ENCODE results near the gene GMPS.
"Not testable (repeated sequence)": the region's sequence is repeated elsewhere in the genome, so short reads cannot be mapped to it uniquely, and the experiment has no call there.

GMPS gene

GRCh38 chr3:155861476-155862183 is 8.8 kb upstream of the GMPS start:
- H3K27ac ChIP-seq (ENCODE audit: insufficient read depth in 1 of 2, low read depth in 1 of 2, low read length in 2 of 2, poor library complexity in 1 of 2, severe bottlenecking in 2 of 2), result no peak overlapping the region
- H3K27me3 ChIP-seq (replicated peaks in 2 of 5; ENCODE audit: control insufficient read depth in 4 of 5, insufficient read depth in 5 of 5, low read length in 4 of 5), result no peaks in the 10 kb centered on the region
- peaks cover 0 to 1% (median 0%) of the 10 kb centered on the region in 4 experiments for H3K4me1 ChIP-seq (ENCODE audit: control extremely low read depth in 1 of 4, control insufficient read depth in 4 of 4, insufficient read depth in 4 of 4, low read length in 3 of 4)
- no peaks in the 10 kb centered on the region for H3K9me3 ChIP-seq (ENCODE audit: control extremely low read depth in 1 of 5, control insufficient read depth in 4 of 5, insufficient read depth in 2 of 5, low read depth in 1 of 5, low read length in 4 of 5)
- no peaks in the 10 kb centered on the region for H3K36me3 ChIP-seq (ENCODE audit: control insufficient read depth in 4 of 4, insufficient read depth in 4 of 4, low read length in 3 of 4)
- DNase-seq, result no peak
- CTCF ChIA-PET, result interaction anchor here (0.8 to 2.8 kb wide), 4 partner anchors 8 to 109 kb away, joined by 3 to 13 read pairs (median 4); partner anchors contain the start of gene C3orf33
- H3K4me3 ChIP-seq (ENCODE audit: control insufficient read depth in 1 of 7, extremely low read depth in 1 of 7, insufficient read depth in 4 of 7, low read depth in 2 of 7, low read length in 6 of 7), result no peak overlapping the region
- 100% methylated on average over 1 of the region's 2 CpGs for WGBS (ENCODE audit: insufficient coverage)
- POLR2A ChIA-PET, result no interaction called here

- not testable (repeated sequence) for H3K4me1 ChIP-seq (ENCODE audit: control extremely low read depth in 1 of 4, control insufficient read depth in 4 of 4, insufficient read depth in 4 of 4, low read length in 3 of 4); H3K36me3 ChIP-seq (ENCODE audit: control insufficient read depth in 4 of 4, insufficient read depth in 4 of 4, low read length in 3 of 4); H3K27me3 ChIP-seq (replicated peaks in 2 of 5; ENCODE audit: control insufficient read depth in 4 of 5, insufficient read depth in 5 of 5, low read length in 4 of 5); H3K9me3 ChIP-seq (ENCODE audit: control extremely low read depth in 1 of 5, control insufficient read depth in 4 of 5, insufficient read depth in 2 of 5, low read depth in 1 of 5, low read length in 4 of 5); H3K4me3 ChIP-seq (ENCODE audit: control insufficient read depth in 1 of 7, extremely low read depth in 1 of 7, insufficient read depth in 4 of 7, low read depth in 2 of 7, low read length in 6 of 7); H3K27ac ChIP-seq (ENCODE audit: insufficient read depth in 1 of 2, low read depth in 1 of 2, low read length in 2 of 2, poor library complexity in 1 of 2, severe bottlenecking in 2 of 2)
- peak; percentile 27 to 75 (median 65) for DNase-seq
- ChIA-PET CTCF (interaction anchor here (0.7 to 2.8 kb wide), 5 partner anchors 9 to 160 kb away, joined by 3 to 13 read pairs (median 4); partner anchors contain the start of gene C3orf33), POLR2A (interaction anchor here (0.6 to 0.7 kb wide), 2 partner anchors 11 to 18 kb away, joined by 4 to 7 read pairs; no protein-coding TSS in a partner anchor)
- WGBS (ENCODE audit: insufficient coverage), result 89% methylated on average over 8 of the region's 12 CpGs
Observed at GRCh38 chr3:155862290-155862982, 8.0 kb upstream of the GMPS start.

GRCh38 chr3:155863072-155863784 is 7.2 kb upstream of the GMPS start:
- POLR2A ChIA-PET, result no interaction called here
- CTCF ChIA-PET, result no interaction called here
- peak in 2 of 3 donors; percentile 23 to 47 for DNase-seq
- H3K4me1 ChIP-seq (ENCODE audit: control extremely low read depth in 1 of 4, control insufficient read depth in 4 of 4, insufficient read depth in 4 of 4, low read length in 3 of 4), result peaks cover 0 to 1% (median 0%) of the 10 kb centered on the region in 4 experiments
- 92% methylated on average over 10 of the region's 12 CpGs for WGBS (ENCODE audit: insufficient coverage)
- H3K36me3 ChIP-seq (ENCODE audit: control insufficient read depth in 4 of 4, insufficient read depth in 4 of 4, low read length in 3 of 4), result no peaks in the 10 kb centered on the region
- H3K4me3 ChIP-seq (ENCODE audit: control insufficient read depth in 1 of 7, extremely low read depth in 1 of 7, insufficient read depth in 4 of 7, low read depth in 2 of 7, low read length in 6 of 7), result no peak overlapping the region
- no peaks in the 10 kb centered on the region for H3K27me3 ChIP-seq (replicated peaks in 2 of 5; ENCODE audit: control insufficient read depth in 4 of 5, insufficient read depth in 5 of 5, low read length in 4 of 5)
- no peak overlapping the region for H3K27ac ChIP-seq (ENCODE audit: insufficient read depth in 1 of 2, low read depth in 1 of 2, low read length in 2 of 2, poor library complexity in 1 of 2, severe bottlenecking in 2 of 2)
- H3K9me3 ChIP-seq (ENCODE audit: control extremely low read depth in 1 of 5, control insufficient read depth in 4 of 5, insufficient read depth in 2 of 5, low read depth in 1 of 5, low read length in 4 of 5), result no peaks in the 10 kb centered on the region

- Histone ChIP-seq H3K27me3 (replicated peaks in 2 of 5; ENCODE audit: control insufficient read depth in 4 of 5, insufficient read depth in 5 of 5, low read length in 4 of 5) (no peaks in the 10 kb centered on the region), H3K36me3 (ENCODE audit: control insufficient read depth in 4 of 4, insufficient read depth in 4 of 4, low read length in 3 of 4) (no peaks in the 10 kb centered on the region), H3K4me3 (ENCODE audit: control insufficient read depth in 1 of 7, extremely low read depth in 1 of 7, insufficient read depth in 4 of 7, low read depth in 2 of 7, low read length in 6 of 7) (peak overlapping the region in 6 of 7 experiments; percentile 64 to 92 (median 71)), H3K27ac (ENCODE audit: insufficient read depth in 1 of 2, low read depth in 1 of 2, low read length in 2 of 2, poor library complexity in 1 of 2, severe bottlenecking in 2 of 2) (peak overlapping the region; percentile 66 to 87), H3K4me1 (ENCODE audit: control extremely low read depth in 1 of 4, control insufficient read depth in 4 of 4, insufficient read depth in 4 of 4, low read length in 3 of 4) (peaks cover 5 to 23% (median 13%) of the 10 kb centered on the region in 4 experiments), H3K9me3 (ENCODE audit: control extremely low read depth in 1 of 5, control insufficient read depth in 4 of 5, insufficient read depth in 2 of 5, low read depth in 1 of 5, low read length in 4 of 5) (no peaks in the 10 kb centered on the region)
- POLR2A ChIA-PET, result interaction anchor here (0.6 to 1.3 kb wide), 4 partner anchors 15 to 115 kb away, joined by 3 to 4 read pairs (median 3); partner anchors contain the start of genes C3orf33 and SLC33A1
- peak in 2 of 3 donors; percentile 50 to 66 for DNase-seq
- WGBS (ENCODE audit: insufficient coverage), result no CpG with 5 or more reads among the region's 3 CpGs
- CTCF ChIA-PET, result interaction anchor here (0.9 to 1.7 kb wide), 6 partner anchors 10 to 159 kb away, joined by 3 to 8 read pairs (median 4); partner anchors contain the start of gene SLC33A1
Observed at GRCh38 chr3:155869691-155870090, 759 bp upstream of the GMPS start.

GRCh38 chr3:155870945-155871745 is 695 bp downstream of the GMPS start:
- peak; percentile 21 to 67 (median 55) for DNase-seq
- POLR2A ChIA-PET, result interaction anchor here (1.3 kb wide), 1 partner anchor 17 kb away, joined by 4 read pairs; the partner anchor contains the start of gene SLC33A1
- Histone ChIP-seq H3K4me1 (ENCODE audit: control extremely low read depth in 1 of 4, control insufficient read depth in 4 of 4, insufficient read depth in 4 of 4, low read length in 3 of 4) (peaks cover 5 to 23% (median 13%) of the 10 kb centered on the region in 4 experiments), H3K4me3 (ENCODE audit: control insufficient read depth in 1 of 7, extremely low read depth in 1 of 7, insufficient read depth in 4 of 7, low read depth in 2 of 7, low read length in 6 of 7) (peak overlapping the region; percentile 67 to 96 (median 92)), H3K27me3 (replicated peaks in 2 of 5; ENCODE audit: control insufficient read depth in 4 of 5, insufficient read depth in 5 of 5, low read length in 4 of 5) (no peaks in the 10 kb centered on the region), H3K27ac (ENCODE audit: insufficient read depth in 1 of 2, low read depth in 1 of 2, low read length in 2 of 2, poor library complexity in 1 of 2, severe bottlenecking in 2 of 2) (peak overlapping the region; percentile 64 to 86), H3K36me3 (ENCODE audit: control insufficient read depth in 4 of 4, insufficient read depth in 4 of 4, low read length in 3 of 4) (peaks cover 0 to 2% (median 0%) of the 10 kb centered on the region in 4 experiments), H3K9me3 (ENCODE audit: control extremely low read depth in 1 of 5, control insufficient read depth in 4 of 5, insufficient read depth in 2 of 5, low read depth in 1 of 5, low read length in 4 of 5) (no peaks in the 10 kb centered on the region)
- CTCF ChIA-PET, result interaction anchor here (0.7 to 3.2 kb wide), 6 partner anchors 10 to 65 kb away, joined by 3 to 13 read pairs (median 4); partner anchors contain the start of gene C3orf33
- under 1% methylated on average over 67 of the region's 85 CpGs for WGBS (ENCODE audit: insufficient coverage)

GRCh38 chr3:155871746-155872158 is 1.3 kb downstream of the GMPS start:
- Histone ChIP-seq H3K4me1 (ENCODE audit: control extremely low read depth in 1 of 4, control insufficient read depth in 4 of 4, insufficient read depth in 4 of 4, low read length in 3 of 4) (peaks cover 5 to 23% (median 13%) of the 10 kb centered on the region in 4 experiments), H3K27ac (ENCODE audit: insufficient read depth in 1 of 2, low read depth in 1 of 2, low read length in 2 of 2, poor library complexity in 1 of 2, severe bottlenecking in 2 of 2) (peak overlapping the region; percentile 64 to 86), H3K36me3 (ENCODE audit: control insufficient read depth in 4 of 4, insufficient read depth in 4 of 4, low read length in 3 of 4) (peaks cover 0 to 2% (median 0%) of the 10 kb centered on the region in 4 experiments), H3K27me3 (replicated peaks in 2 of 5; ENCODE audit: control insufficient read depth in 4 of 5, insufficient read depth in 5 of 5, low read length in 4 of 5) (no peaks in the 10 kb centered on the region), H3K4me3 (ENCODE audit: control insufficient read depth in 1 of 7, extremely low read depth in 1 of 7, insufficient read depth in 4 of 7, low read depth in 2 of 7, low read length in 6 of 7) (peak overlapping the region; percentile 67 to 96 (median 92)), H3K9me3 (ENCODE audit: control extremely low read depth in 1 of 5, control insufficient read depth in 4 of 5, insufficient read depth in 2 of 5, low read depth in 1 of 5, low read length in 4 of 5) (no peaks in the 10 kb centered on the region)
- peak in 1 of 3 donors; percentile 29 for DNase-seq
- WGBS (ENCODE audit: insufficient coverage), result 0% methylated on average over 18 of the region's 19 CpGs
- ChIA-PET CTCF (interaction anchor here (0.7 to 3.2 kb wide), 6 partner anchors 10 to 66 kb away, joined by 3 to 13 read pairs (median 4); partner anchors contain the start of gene C3orf33), POLR2A (no interaction called here)

Measured in common myeloid progenitor, CD34-positive (primary cell).